ENCODE data around the gene FLII. TPM values are rescaled to one million over a fixed set of nuclear protein-coding genes. Genes with fewer than 3 reads are reported as not detected.
"Not testable (repeated sequence)": the region's sequence is repeated elsewhere in the genome, so short reads cannot be mapped to it uniquely, and the experiment has no call there.

The FLII gene
- total RNA-seq, 1 donor from 2014 or later, result 394 TPM

DNA sequence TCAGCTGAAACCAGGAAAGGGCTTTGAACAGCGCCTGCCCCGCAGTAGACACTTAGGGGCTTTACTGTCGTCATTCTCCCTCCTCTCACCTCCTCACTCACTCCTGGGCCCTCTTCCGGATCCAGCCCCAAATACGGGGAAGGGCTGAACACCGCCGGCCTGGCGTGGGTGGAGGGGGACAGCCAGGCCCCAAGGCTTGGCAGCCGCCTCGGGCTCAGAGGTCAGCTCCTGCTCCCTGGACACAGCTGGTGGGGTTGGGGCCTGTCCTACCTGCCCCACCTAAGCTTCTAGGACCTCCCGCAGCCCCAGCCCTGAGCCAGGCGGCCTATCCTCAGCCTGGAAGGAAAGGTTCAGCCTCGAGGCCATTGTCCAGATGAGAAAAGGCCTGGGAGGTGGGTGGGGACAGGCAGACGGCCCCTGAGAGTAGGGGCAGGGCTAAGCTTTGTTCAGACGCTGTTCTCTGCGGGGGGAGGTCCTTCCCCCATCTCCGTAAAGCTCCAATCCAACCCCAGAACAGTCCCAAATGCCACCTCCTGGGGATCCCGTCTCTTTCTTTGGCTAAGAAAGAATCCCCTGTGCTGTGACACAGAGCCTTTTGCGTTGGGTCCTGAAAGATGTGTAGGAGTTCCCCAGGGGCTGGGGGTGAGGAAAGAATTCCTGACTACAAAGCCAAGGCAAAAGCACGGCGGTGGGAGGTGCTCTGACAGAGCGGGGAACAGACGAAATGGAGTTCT, 34.0 kb downstream of the FLII start:
- DNase-seq (ENCODE audit: extremely low read depth, low read depth, low spot score), result no peak

DNA sequence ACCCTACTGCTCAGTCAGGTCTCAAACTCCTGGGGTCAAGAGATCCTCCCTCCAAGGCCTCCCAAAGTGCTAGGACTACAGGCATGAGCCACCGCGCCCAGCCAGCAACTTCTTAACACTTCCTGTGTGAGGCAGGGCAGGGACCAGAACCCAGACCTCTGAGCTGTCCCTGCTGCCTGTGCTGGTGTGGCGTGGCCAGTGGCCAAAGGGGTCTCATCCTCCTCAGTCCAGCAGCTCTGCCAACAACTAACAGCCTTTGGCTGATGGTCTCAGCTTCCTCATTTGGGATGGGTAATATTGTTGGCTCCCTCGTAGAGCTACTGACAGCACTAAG, 34.5 kb downstream of the FLII start:
- DNase-seq (ENCODE audit: extremely low read depth, low read depth, low spot score), result no peak

DNA sequence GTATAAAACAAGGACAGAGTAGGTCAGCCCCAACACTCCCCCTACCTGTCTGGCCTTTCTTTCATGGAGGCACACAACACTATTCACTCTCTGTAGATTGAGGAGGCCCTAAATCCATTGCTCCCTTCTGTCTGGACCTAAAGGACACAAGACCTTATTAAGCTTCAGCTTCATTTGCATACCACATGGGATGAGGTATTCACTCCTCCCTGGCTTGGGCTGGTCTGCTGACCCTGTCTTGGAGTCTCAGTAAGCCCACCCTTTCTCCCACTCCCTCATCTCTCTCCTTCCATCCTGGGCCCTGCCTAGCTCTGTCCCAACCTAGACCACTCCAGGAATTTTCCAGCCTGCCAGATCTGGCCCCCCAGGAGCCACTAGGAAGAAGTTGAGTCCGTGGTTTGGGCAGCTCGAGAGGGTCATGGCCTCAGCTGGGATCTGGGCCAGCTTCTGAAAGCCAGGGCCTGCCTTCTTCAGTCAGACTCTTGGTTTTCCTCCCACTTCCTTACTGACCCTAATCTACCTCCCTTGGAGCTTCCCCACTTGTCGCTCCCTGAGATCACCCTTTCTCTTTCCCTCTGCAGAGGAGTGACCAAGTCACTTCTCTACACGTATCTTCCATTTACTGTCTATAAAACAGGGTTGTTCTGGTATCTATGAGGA, 39.7 kb downstream of the FLII start:
- no peak for DNase-seq (ENCODE audit: extremely low read depth, low read depth, low spot score)

DNA sequence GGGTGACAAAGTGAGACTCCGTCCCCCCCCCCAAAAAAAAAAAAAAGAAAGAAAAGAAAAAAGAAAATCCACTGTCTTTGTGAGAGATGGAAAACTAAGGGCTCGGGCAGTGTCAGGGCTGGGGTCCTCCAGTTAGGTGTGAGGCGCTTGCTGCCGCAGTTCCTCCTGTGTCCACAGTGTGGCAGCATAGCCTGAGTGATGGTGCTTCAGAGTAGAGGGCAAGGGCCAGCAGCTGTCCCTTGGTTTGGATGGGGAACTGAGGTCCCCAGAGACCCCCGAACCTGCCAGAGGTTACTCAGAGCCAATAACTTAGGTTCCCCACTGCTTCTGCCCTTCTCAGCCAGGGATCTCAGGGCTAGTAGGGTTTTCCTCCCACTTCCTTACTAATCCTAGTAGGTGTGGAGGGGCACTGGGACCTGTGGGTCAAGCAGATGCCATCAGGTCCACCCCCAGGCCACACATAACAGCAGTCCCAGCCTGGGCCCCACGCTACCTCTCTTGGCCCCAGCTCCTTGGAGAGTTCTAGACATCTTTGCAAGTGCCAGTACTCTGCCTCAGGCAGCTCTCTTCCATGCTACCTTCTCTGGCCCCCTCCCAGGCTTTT, 41.0 kb downstream of the FLII start:
- DNase-seq (ENCODE audit: extremely low read depth, low read depth, low spot score), result no peak

DNA sequence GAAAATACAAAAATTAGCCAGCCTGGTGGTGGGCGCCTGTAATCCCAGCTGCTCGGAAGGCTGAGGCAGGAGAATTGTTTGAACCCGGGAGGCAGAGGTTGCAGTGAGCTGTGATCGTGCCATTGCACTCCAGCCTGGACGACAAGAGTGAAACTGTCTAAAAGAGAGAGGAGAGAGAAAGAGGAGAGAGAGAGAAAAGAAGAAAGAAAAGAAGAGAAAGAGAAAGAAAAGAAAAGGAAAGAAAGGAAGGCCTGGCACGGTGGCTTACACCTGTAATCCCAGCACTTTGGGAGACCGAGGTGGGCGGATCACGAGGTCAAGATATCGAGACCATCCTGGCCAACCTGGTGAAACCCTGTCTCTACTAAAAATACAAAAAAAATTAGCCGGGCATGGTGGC, 41.6 kb downstream of the FLII start:
- not testable (repeated sequence) for DNase-seq (ENCODE audit: extremely low read depth, low read depth, low spot score)

DNA sequence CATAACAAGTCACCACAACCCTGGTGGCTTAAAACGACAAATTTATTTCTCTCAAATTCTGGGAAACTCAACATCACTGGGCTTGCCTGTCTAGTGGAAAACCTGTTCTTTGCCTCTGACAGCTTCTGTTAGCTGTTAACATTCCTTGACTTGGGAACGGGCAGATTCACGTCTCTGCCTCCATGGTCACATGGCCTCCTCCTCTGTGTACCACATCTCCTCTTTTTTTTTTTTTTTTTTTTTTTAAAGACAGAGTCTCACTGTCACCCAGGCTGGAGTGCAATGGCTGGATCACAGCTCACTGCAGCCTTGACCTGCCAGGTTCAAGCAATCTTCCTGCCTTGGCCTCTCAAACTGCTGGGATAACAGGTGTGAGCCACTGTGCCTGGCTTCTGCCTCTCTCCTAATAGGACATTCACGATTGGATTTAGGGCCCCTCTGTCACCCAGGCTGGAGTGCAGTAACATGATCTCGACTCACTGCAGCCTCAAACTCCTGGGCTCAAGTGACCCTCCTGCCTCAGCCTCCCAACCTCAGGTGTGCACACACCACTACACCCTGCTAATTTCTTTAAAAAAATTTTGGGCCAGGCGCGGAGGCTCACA, 44.8 kb downstream of the FLII start:
- DNase-seq (ENCODE audit: extremely low read depth, low read depth, low spot score), result no peak

DNA sequence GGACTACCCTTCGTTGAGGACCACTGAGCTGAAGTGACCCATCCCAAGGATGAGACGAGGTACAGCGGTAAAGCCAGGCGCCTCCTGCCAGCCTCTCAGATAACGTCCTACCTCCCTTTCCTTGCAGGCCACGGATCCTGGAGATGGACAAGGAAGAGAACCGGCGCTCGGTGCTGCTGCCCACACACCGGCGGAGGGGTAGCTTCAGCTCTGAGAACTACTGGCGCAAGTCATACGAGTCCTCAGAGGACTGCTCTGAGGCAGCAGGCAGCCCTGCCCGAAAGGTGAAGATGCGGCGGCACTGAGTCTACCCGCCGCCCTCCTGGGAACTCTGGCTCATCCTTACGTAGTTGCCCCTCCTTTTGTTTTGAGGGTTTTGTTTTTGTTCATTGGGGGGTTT, 50.4 kb downstream of the FLII start:
- DNase-seq (ENCODE audit: extremely low read depth, low read depth, low spot score), result no peak

DNA sequence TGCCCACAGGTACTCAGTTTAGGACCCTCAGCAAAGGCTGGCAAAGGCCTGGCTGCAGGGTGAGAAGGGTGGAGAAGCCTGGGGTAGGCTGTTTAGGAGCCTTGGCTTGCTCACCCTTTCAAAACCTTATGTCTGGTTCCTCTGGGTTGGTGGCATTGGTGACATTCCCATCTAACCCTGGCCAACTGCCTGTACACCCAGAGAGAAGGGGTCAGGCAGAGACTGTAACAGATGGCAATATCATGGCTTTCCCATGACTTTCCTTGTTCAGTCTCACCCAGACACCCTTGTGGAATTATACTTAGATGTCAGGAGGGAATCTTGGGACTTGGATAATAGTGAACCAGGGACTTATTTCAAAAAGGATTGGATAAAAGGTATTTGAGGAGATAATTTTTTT, 51.6 kb downstream of the FLII start:
- no peak for DNase-seq (ENCODE audit: extremely low read depth, low read depth, low spot score)

DNA sequence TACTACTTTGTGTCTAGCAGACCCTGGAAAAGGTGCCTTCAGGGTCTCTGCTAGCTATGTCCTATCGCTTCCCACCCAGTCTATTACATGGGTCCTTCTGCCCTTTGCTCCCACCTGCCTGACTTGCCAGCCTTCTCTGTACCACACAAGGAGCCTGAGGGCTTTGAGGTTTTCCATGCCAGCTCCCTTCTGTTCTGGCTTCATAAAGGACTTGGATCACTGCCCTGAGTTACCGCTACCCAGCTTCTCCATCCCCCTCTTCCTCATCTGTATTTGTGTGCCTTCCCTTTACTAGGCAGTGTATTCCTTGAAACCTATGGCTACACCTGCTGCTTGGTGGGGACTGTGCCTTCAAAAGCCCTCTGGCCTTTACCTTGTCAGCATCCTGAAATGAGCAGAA, 52.7 kb downstream of the FLII start:
- DNase-seq (ENCODE audit: extremely low read depth, low read depth, low spot score), result no peak

DNA sequence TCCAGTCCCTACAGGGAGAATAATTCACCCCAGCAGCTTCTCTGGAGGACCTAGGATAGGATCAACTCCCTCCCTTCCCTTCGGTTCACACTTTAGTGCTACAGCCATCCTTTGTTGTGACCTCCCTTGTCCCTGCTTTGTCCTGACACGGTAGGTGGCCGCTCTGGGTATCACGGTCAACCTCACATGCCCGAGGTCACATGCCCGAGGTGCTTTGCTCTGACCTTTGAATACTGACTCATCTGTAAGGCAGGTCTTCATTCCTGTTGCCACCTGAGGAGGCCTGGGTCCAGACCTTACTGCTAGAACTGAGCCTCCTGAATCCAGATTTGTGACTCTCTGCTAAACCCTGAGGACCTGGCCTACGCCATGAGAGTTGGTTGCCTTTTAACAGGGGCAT, 55.2 kb downstream of the FLII start:
- DNase-seq (ENCODE audit: extremely low read depth, low read depth, low spot score), result no peak

DNA sequence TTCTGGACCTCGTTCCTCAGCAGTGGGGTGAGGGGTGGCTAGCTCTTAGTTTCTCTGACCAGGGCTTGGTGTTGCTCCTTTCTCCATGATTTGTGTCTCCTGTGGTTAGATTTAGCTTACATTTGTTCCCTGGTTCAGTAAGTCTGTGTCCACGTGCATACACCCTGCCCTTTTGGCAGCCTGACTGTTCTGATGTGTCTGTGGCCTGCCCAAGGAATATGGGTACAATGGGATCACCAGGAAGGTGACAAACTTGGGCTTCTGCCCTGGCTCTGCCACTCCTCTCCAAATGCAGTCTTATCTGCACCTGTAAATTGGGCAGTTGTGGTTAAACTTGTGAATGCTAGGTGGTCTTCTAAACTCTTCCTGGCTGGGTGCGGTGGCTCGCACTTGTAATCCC, 57.4 kb downstream of the FLII start:
- no peak for DNase-seq (ENCODE audit: extremely low read depth, low read depth, low spot score)

DNA sequence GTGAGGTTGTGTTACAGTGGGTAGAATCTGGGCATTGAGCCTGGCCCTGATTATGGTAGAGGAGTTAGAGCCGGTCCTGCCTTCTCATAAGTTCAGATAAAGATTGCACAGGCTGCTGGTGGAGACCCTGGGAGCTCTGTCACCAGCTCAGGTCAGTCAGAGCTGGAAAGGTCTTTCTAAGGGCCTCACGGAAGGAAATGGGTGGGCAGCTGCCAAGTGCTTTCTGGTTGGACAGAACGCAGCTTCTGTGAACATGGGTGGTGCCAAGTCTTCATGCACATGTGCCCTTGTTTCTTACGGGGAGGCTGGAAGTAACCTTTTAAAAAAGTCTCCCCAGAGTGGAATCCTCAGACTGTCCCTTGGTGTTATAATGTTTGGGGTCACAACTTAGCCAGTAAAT, 60.0 kb downstream of the FLII start:
- DNase-seq (ENCODE audit: extremely low read depth, low read depth, low spot score), result no peak

DNA sequence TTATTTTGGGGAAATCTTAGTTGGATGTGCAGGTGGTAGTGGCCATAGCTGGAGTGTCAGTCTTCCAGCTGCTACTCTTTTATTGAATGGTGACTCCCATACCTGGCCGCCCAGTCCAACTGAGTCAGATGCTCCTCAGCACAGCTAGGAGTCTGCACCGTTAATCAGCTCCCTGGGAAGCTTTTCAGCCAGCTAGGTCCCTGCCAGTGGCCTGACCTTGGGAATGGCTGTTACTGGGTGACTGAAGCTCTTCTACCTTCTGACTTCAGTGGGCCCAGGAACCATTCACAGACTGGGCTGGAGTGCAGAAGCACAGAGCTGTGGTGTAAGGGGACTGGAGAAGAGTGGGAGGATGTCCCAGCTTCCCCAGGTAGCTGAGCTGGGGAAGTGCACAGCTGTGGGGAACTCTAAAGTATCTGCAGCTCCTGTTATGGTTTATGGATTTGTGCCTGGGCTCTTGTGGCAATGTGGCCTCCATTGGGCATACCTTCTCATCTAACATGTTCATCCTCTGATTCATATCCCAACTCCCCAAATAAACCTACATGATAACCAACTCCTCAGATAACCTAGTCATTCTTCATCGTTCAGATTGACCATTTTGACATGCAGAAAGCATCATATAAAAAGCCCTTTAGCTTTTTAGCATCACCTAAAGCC, 60.9 kb downstream of the FLII start:
- DNase-seq (ENCODE audit: extremely low read depth, low read depth, low spot score), result no peak

DNA sequence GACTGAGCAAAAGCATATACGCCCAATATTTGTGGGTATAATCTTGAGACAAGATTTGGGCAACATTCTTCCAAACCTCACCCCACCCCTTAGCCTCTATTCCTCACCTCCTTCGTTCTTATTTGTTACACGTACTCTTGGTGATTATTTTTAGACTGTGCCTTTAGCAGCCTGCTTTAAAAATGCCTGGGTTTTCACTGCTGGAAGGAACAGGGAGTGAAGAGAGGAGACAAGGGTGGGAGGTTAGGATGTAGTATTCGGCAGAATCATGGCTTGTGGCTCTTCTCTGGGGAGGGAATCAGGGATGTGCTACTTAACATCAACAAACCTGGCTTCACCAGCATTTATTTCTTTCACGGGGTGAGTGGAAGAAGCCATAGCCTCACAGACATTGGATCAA, 63.3 kb downstream of the FLII start:
- no peak for DNase-seq (ENCODE audit: extremely low read depth, low read depth, low spot score)

Other genes with a start within 250 kb of the FLII start
- 20.6 and 27.1 TPM in 2 replicates for gene ATPAF2, start 219.6 kb downstream of the FLII start, total RNA-seq
- 12.4 and 17.9 TPM in 2 replicates for gene GID4, start 219.3 kb downstream of the FLII start, total RNA-seq
- 50.1 and 57.6 TPM in 2 replicates for gene DRG2, start 170.8 kb downstream of the FLII start, total RNA-seq
- 0.18 and 0.92 TPM in 2 replicates for gene MYO15A, start 150.0 kb downstream of the FLII start, total RNA-seq
- gene ALKBH5, start 74.9 kb downstream of the FLII start, total RNA-seq, result 90.4 and 92.3 TPM in 2 replicates
- gene LLGL1, start 33.1 kb downstream of the FLII start, total RNA-seq, result 45.7 and 47.3 TPM in 2 replicates
- gene MIEF2, start 1.9 kb upstream of the FLII start, total RNA-seq, result 9.1 and 11.7 TPM in 2 replicates
- 21.4 and 38.6 TPM in 2 replicates for gene TOP3A, start 56.3 kb upstream of the FLII start, total RNA-seq
- 18.2 and 21.9 TPM in 2 replicates for gene SMCR8, start 56.6 kb upstream of the FLII start, total RNA-seq
- gene SHMT1, start 104.8 kb upstream of the FLII start, total RNA-seq, result 6.9 and 8.6 TPM in 2 replicates
- not detected in 2 replicates for gene EVPLL, start 119.0 kb upstream of the FLII start, total RNA-seq
- not detected in 2 replicates for gene LGALS9C, start 218.1 kb upstream of the FLII start, total RNA-seq

All from glomerular endothelial cell (primary cell).